Bone marrow (tissue), 2 donors: ENCODE data around the gene SLC11A1.

ENCODE experiments used
- DNase-seq, 2 donors: peaks; one replicate each; lab custom pipeline; 2025; lab: John Stamatoyannopoulos, UW

Gene SLC11A1, protein sequence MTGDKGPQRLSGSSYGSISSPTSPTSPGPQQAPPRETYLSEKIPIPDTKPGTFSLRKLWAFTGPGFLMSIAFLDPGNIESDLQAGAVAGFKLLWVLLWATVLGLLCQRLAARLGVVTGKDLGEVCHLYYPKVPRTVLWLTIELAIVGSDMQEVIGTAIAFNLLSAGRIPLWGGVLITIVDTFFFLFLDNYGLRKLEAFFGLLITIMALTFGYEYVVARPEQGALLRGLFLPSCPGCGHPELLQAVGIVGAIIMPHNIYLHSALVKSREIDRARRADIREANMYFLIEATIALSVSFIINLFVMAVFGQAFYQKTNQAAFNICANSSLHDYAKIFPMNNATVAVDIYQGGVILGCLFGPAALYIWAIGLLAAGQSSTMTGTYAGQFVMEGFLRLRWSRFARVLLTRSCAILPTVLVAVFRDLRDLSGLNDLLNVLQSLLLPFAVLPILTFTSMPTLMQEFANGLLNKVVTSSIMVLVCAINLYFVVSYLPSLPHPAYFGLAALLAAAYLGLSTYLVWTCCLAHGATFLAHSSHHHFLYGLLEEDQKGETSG

GRCh38 chr2:218381916-218382366, at the start of gene SLC11A1:
Gene SLC11A1 (plus strand): TSS chr2:218382273. CDS start chr2:218382369, 96 bp downstream.
- peak in 1 of 2 donors; percentile 47 for DNase-seq

DNA sequence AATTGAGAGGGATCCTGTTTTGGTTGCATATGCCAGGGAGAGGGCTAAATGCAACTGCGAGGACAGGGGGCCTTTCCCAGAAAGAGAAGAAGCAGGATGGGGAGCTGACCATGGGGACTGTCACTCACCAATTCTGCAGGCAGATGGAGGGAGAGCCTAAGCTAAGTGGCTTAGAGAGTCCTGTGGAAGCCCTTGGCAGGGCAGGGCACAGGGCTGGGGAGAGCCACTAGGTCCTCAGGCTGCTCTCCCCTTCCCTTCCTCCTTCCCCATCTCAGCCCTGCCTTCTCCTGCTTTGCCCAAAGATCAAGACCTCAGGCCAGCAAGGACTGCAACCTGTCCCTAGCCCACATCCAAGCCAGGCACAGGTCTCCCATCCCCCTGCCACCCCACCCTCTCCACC, 49.8 kb upstream of the SLC11A1 start:
- DNase-seq: no peak

GRCh38 chr2:218332920-218333645, 49.0 kb upstream of the SLC11A1 start:
- peak; percentile 44 to 91 for DNase-seq

DNA sequence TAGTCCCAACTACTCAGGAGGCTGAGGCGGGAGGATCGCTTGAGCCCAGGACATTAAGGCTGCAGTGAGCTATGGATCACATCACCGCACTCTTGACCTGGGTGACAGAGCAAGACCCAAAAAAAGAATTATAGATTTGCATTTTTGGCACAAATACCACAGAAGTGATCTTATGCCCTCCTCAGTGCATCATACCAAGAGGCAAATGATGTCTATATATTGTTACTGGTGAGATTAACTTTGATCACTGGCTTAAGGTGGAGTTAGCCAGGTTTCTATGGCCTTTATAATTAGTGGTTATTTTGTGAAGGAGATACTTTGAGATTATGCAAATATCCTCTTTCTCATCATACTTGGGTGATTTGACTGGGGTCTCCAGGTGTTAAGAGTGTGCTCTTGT, 47.5 kb upstream of the SLC11A1 start:
- DNase-seq: no peak

GRCh38 chr2:218340656-218341055, 41.4 kb upstream of the SLC11A1 start:
- DNase-seq: no peak

- no peak for DNase-seq
Observed at GRCh38 chr2:218341381-218341780, 40.7 kb upstream of the SLC11A1 start.

DNA sequence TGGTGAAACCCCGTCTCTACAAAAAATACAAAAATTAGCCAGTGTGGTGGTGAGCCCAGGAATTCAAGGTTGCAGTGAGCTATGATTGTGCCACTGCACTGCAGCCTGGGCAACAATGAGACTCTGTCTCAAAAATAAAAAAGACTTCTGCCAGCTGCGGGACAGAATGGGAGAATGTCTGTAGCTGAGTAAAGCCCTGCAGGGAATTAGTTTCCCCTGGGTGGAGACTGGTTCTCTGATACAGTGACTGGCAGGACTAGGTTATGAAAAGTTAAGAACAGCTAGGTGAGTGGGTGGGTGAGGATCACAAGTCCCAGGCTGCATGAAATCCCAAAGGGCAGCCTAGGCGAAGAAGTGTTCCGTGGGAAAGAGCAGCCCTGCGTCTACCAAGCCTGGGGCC, 39.2 kb upstream of the SLC11A1 start:
- no peak for DNase-seq

DNA sequence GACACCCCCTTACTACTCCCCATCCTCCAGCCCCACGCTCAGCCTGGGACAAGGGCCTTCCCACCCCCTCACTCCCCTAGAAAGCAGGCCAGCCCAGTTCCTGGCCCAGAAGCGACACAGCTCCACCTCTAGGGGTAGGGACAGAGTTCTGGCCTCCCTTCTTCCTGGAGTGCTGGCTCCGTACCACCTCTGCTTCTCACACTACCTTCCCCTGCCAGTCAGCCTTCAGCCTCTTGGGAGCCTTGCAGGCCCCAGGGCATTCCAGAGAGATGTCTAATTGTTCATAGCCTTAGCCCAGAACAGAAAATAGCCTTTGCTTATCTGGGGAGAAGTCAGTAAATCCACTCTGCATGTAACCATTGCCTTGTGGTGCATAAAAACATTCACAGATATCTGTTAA, 38.5 kb upstream of the SLC11A1 start:
- DNase-seq: no peak

- no peak for DNase-seq
Observed at GRCh38 chr2:218344090-218344754, 37.9 kb upstream of the SLC11A1 start.

GRCh38 chr2:218344755-218345417, 37.2 kb upstream of the SLC11A1 start:
- DNase-seq: no peak

- no peak for DNase-seq
Observed at GRCh38 chr2:218345491-218346236, 36.4 kb upstream of the SLC11A1 start.

GRCh38 chr2:218347172-218347571, 34.9 kb upstream of the SLC11A1 start:
- DNase-seq: no peak

- no peak for DNase-seq
Observed at GRCh38 chr2:218354045-218354444, 28.0 kb upstream of the SLC11A1 start.

DNA sequence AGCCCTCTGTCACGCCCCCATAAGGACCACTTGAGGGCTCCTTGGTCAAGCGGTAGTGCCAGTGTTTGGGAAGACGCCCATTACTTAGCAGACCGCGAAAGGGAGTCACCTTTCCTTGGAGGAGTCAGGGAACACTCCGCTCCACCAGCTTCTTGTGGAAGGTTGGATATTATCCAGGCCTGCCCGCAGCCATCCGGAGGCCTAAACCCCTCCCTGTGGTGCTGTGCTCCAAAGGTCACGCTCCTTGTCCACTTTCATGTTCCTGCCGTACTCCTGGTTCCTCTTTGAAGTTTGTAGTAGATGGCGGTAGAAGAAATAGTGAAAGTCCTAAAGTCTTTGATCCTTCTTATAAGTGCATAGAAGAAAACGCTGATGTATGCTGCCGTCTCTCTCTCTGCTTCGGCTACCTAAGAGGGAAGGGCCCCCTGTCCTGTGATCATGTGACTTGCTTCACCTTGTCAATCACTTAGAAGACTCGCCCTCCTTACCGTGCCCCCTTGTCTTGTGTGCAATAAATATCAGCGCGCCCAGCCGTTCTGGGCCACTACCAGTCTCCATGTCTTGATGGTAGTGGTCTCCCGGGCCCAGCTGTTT, 27.1 kb upstream of the SLC11A1 start:
- DNase-seq: no peak

DNA sequence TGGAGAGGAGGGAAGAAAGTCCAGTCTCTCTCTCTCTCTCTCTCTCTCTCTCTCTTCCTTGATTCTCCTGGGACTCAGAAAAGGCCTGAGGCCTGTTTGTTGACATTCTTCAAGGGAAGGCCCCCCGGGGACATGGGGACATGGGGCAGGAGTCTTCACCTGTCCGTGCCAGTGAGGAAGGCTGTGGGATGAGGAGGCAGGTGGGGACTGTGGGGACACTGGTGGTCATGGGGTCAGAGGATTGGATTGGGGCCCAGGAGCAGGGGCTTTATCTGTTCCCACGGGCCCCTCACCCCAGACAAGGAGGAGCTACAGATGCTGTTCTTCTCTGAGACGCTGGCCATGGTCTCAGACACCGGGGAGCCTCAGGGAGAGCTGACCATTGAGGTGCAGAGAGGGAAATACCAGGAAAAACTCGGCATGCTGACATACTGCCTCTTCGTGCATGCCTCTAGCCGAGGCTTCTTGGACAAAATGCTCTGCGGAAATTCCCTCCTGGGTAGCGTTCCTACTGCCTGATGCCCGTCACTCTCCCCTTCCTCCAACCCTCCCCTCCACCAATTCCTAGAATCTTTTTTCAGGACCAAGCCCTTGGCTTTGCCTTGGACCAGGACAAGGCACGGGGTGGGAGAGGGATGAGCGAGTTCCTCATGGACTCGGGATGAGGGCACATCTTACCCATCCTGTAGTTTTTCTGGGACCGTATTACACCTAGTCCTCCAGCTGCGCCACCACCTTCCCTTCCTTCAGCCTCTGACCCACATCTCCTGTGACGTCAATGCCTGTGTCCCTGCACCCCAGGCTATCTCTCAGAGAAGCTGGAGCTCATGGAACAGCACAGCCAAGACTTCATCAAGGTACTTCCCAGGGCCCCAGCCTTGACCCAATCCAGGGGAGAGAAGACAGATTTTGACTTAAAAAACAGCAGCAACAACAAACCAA, 24.6 kb upstream of the SLC11A1 start:
- no peak for DNase-seq

GRCh38 chr2:218360453-218360852, 21.6 kb upstream of the SLC11A1 start:
- DNase-seq: peak in 1 of 2 donors; percentile 69

- DNase-seq: no peak
Observed at GRCh38 chr2:218362606-218363005, 19.5 kb upstream of the SLC11A1 start.

GRCh38 chr2:218363736-218364135, 18.3 kb upstream of the SLC11A1 start:
- DNase-seq: no peak

GRCh38 chr2:218364196-218364595, 17.9 kb upstream of the SLC11A1 start:
- no peak for DNase-seq
